WTC11 (cell line): ENCODE data around the gene CPAMD8. TPM values are rescaled to one million over a fixed set of nuclear protein-coding genes. Genes with fewer than 3 reads are reported as not detected.

Experiments
- ATAC-seq: fragments of 200-7000 bp; cut with Tn5 transposase; 2 replicates; pipeline ENCODE4 v1.10.0; 2021; ENCODE audit warnings: mild to moderate bottlenecking, moderate library complexity
- CTCF ChIA-PET: fragments of 300-600 bp; sonication (Branson Sonifier 250); formaldehyde crosslinking; loops from one replicate; lab custom pipeline; 2021; ENCODE audit warnings: antibody characterized with exemption; lab: Charles Lee
- POLR2A ChIA-PET: fragments of 350-600 bp; sonication (Branson Sonifier 250); formaldehyde crosslinking; loops from one replicate; lab custom pipeline; 2021; ENCODE audit warnings: antibody characterized with exemption; lab: Charles Lee
- DNase-seq: peaks from one replicate; pipeline ENCODE4 v3.0.0; 2021; ENCODE audit warnings: low spot score
- H3K27ac Mint-ChIP-seq: 2 replicates; pipeline ENCODE4 v1.8.0; 2021; ENCODE audit warnings: mixed read lengths
- H3K27me3 Mint-ChIP-seq: 2 replicates; pipeline ENCODE4 v1.8.0; 2021; ENCODE audit warnings: low read depth, mild to moderate bottlenecking, moderate library complexity, mixed read lengths
- H3K36me3 Mint-ChIP-seq: 2 replicates; pipeline ENCODE4 v1.8.0; 2021; ENCODE audit warnings: mixed read lengths
- H3K4me1 Mint-ChIP-seq: 2 replicates; pipeline ENCODE4 v1.8.0; 2022; ENCODE audit warnings: mixed read lengths
- H3K4me3 Mint-ChIP-seq: 2 replicates; pipeline ENCODE4 v1.8.0; 2021; ENCODE audit warnings: mild to moderate bottlenecking, moderate library complexity, mixed read lengths
- H3K9me3 Mint-ChIP-seq: 2 replicates; pipeline ENCODE4 v1.8.0; 2021; ENCODE audit warnings: mixed read lengths
- AFF4 ChIP-seq: sonication (generic); formaldehyde crosslinking; IDR thresholded peaks from 2 replicates; pipeline ENCODE4 v1.8.1; 2023; ENCODE audit warnings: mild to moderate bottlenecking, missing genetic modification reagents, borderline replicate concordance
- ARID4B ChIP-seq: sonication (generic); formaldehyde crosslinking; IDR thresholded peaks from 2 replicates; pipeline ENCODE4 v1.8.0; 2023; ENCODE audit warnings: missing genetic modification reagents, mild to moderate bottlenecking, borderline replicate concordance
- ATF1 ChIP-seq: sonication (generic); formaldehyde crosslinking; IDR thresholded peaks from 2 replicates; pipeline ENCODE4 v1.8.1; 2023; ENCODE audit warnings: mild to moderate bottlenecking, moderate library complexity, missing genetic modification reagents
- ATF2 ChIP-seq: sonication (generic); formaldehyde crosslinking; IDR thresholded peaks from 2 replicates; pipeline ENCODE4 v1.8.1; 2022; ENCODE audit warnings: low read depth, missing genetic modification reagents, borderline replicate concordance
- MAX ChIP-seq: sonication (generic); formaldehyde crosslinking; IDR thresholded peaks from 2 replicates; pipeline ENCODE4 v1.8.0; 2022; ENCODE audit warnings: mild to moderate bottlenecking, missing genetic modification reagents
- MXD4 ChIP-seq: fragments of 250-450 bp; sonication (Bioruptor Pico); IDR thresholded peaks from 2 replicates; pipeline ENCODE4 v1.8.0; 2021; ENCODE audit warnings: mild to moderate bottlenecking, moderate library complexity, borderline replicate concordance
- NFYB ChIP-seq: sonication (generic); formaldehyde crosslinking; conservative IDR thresholded peaks from 2 replicates; pipeline ENCODE4 v1.8.0; 2022; ENCODE audit warnings: low read depth, missing genetic modification reagents
- NR1H2 ChIP-seq: sonication (generic); formaldehyde crosslinking; IDR thresholded peaks from 2 replicates; pipeline ENCODE4 v1.9.0; 2021; ENCODE audit warnings: mild to moderate bottlenecking, moderate library complexity, missing genetic modification reagents
- PRDM15 ChIP-seq: sonication (generic); formaldehyde crosslinking; IDR thresholded peaks from 2 replicates; pipeline ENCODE4 v1.8.0; 2022; ENCODE audit warnings: missing genetic modification reagents
- TCF7 ChIP-seq: sonication (generic); formaldehyde crosslinking; IDR thresholded peaks from 2 replicates; pipeline ENCODE4 v1.8.0; 2022; ENCODE audit warnings: mild to moderate bottlenecking, low read depth, missing genetic modification reagents, moderate library complexity
- TEAD1 ChIP-seq: sonication (generic); formaldehyde crosslinking; IDR thresholded peaks from 2 replicates; pipeline ENCODE4 v1.8.0; 2022; ENCODE audit warnings: mild to moderate bottlenecking, missing genetic modification reagents
- ZBTB43 ChIP-seq: sonication (generic); formaldehyde crosslinking; IDR thresholded peaks from 2 replicates; pipeline ENCODE4 v1.8.1; 2023; ENCODE audit warnings: mild to moderate bottlenecking, missing genetic modification reagents
- ZMAT4 ChIP-seq: fragments of 250-450 bp; sonication (Bioruptor Pico); IDR thresholded peaks from 2 replicates; pipeline ENCODE4 v1.9.0; 2021; ENCODE audit warnings: mild to moderate bottlenecking
- ZNF121 ChIP-seq: sonication (generic); formaldehyde crosslinking; IDR thresholded peaks from 2 replicates; pipeline ENCODE4 v1.8.0; 2023; ENCODE audit warnings: missing genetic modification reagents
- ZNF671 ChIP-seq: fragments of 250-450 bp; sonication (Bioruptor Pico); IDR thresholded peaks from 2 replicates; pipeline ENCODE4 v1.8.0; 2021; ENCODE audit warnings: mild to moderate bottlenecking
- total RNA-seq: library from RNA; stranded (reverse); gene quantifications from 3 replicates; pipeline ENCODE4 v1.2.3, GENCODE V29; 2021

CPAMD8 gene
- total RNA-seq, 1 experiment from 2014 or later = 6.9 TPM

GRCh38 chr19:16904599-16904998 is 122.0 kb downstream of the CPAMD8 start:
- Mint-ChIP-seq H3K36me3 (no peaks in the 10 kb centered on the region), H3K27me3 (peaks cover 7% of the 10 kb centered on the region), H3K4me3 (no peak overlapping the region)
- TF ChIP-seq ZNF121 (CRISPR knock-in tag) (no peak), ZBTB43 (CRISPR knock-in tag) (no peak), PRDM15 (CRISPR knock-in tag) (no peak), NFYB (CRISPR knock-in tag) (no peak), MAX (CRISPR knock-in tag) (no peak), AFF4 (CRISPR knock-in tag) (no peak), TEAD1 (CRISPR knock-in tag) (no peak), MXD4 (CRISPR knock-in tag) (no peak), ZNF671 (CRISPR knock-in tag) (no peak), ZMAT4 (CRISPR knock-in tag) (no peak), TCF7 (CRISPR knock-in tag) (no peak), ATF2 (no peak), ATF1 (CRISPR knock-in tag) (no peak), ARID4B (no peak), NR1H2 (CRISPR knock-in tag) (no peak)
- TF ChIP-seq, all 79 proteins: peak for 0
- no peaks in the 10 kb centered on the region for H3K4me1 Mint-ChIP-seq
- ChIA-PET CTCF (no interaction called here), POLR2A (no interaction called here)
- peaks cover 6% of the 10 kb centered on the region for H3K9me3 Mint-ChIP-seq
- DNase-seq (no peak), ATAC-seq (no peak)
- H3K27ac Mint-ChIP-seq = no peak overlapping the region
